ENCODE measurements around the gene WDFY4. TPM values are rescaled to one million over a fixed set of nuclear protein-coding genes. Genes with fewer than 3 reads are reported as not detected.

WDFY4 gene
- polyA plus RNA-seq, 10 donors, result 1.6 to 4.8 (median 2.6) TPM

GRCh38 chr10:48792687-48793096 lies 108.0 kb downstream of the WDFY4 start:
- DNase-seq, result peak; percentile 70 to 83 (median 80)

DNA sequence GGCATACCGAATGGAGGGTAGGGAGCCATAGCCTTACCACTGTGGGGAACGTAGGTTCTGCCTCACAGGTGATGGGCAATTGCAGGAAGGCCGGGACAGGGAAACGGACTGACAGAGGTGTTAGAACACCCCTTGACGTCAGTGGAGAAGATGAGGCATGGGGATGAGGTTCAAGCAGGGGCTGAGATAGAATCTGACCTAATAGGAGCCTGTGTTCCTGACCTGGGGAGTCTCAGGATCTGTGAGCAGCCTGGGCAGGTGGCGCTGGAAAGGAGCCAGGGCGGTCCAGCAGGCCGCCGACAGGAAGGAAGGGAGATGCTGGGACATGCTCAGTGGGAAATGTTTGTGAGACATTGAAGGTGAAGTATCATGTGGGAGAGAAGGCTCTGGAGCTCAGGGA lies 109.4 kb downstream of the WDFY4 start:
- DNase-seq, result no peak

DNA sequence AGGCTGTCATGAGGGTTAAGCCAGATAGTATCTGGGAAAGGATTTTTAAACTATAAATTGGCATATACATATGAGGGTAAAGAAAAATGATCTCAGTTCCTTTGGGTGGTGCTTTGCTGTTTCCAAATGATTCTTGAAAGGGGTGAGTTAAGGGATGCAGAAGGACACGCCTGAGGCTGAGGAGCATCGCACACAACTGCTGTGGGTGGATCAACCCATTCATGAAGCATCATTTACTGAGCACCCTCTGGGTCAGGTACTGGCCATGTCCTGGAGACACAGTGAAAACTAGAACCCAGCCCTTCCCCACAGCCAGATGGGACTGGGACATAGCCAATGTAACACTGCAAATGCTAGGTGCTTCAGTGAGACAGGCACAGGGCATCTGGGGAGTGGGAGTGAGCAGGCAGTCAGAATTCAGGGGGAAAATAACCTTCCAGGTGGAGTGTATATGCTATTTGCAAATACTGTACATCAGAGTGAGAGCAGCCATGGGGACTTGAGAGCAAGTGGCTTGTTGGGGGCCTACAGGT lies 112.1 kb downstream of the WDFY4 start:
- DNase-seq, result no peak

DNA sequence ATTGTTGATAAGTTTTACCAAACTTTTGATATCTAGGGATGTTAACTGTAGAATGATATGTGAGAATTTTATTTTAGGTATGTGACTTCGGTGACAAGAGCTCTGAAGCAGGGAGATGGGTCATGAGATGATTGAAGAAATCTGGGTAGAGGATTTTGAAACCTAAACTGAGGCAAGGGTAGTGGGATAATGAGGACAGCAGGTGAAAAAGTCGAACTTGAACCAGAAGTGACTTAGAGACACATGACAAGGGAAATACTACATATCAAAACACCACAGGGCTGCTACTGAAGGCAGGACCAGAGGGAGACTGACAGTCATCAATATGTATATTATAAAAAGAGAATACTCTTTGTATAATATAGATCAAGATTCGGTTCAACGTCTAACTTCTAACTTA lies 113.2 kb downstream of the WDFY4 start:
- DNase-seq, result no peak

GRCh38 chr10:48798481-48799254 lies 114.0 kb downstream of the WDFY4 start:
- no peak for DNase-seq

- no peak for DNase-seq
Observed at GRCh38 chr10:48799341-48800006, 114.8 kb downstream of the WDFY4 start.

DNA sequence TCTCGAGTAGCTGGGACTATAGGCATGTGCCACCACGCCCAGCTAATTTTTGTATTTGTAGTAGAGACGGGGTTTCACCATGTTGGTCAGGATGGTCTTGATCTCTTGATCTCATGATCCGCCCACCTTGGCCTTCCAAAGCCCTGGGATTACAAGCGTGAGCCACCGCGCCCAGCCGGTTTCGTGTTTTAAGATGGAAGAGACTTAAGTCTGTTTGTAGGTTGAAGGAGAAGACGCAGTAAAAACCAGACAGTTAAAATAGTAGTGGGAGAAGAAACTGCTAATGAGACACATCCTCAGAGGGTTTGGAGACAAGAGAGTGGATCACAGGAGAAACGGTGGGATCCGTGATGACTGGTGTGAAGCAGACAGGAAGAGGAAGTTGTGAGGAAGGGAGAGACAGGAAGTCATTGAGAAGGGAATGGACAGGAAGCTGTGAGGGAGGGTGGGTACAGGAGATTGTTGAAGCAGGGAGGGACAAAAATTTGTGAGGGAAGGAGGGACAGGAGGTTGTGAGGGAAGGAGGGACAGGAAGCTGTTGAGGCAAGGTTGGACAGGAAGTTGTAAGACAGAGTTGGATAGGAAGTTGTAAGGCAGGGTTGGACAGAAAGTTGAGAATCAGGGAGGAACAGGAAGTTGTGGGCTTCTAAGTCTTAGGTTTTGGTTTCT lies 115.5 kb downstream of the WDFY4 start:
- no peak for DNase-seq

- DNase-seq, result peak in 1 of 3 donors; percentile 54
Observed at GRCh38 chr10:48801001-48801421, 116.3 kb downstream of the WDFY4 start.

- no peak for DNase-seq
Observed at GRCh38 chr10:48802611-48803071, 118.0 kb downstream of the WDFY4 start.

DNA sequence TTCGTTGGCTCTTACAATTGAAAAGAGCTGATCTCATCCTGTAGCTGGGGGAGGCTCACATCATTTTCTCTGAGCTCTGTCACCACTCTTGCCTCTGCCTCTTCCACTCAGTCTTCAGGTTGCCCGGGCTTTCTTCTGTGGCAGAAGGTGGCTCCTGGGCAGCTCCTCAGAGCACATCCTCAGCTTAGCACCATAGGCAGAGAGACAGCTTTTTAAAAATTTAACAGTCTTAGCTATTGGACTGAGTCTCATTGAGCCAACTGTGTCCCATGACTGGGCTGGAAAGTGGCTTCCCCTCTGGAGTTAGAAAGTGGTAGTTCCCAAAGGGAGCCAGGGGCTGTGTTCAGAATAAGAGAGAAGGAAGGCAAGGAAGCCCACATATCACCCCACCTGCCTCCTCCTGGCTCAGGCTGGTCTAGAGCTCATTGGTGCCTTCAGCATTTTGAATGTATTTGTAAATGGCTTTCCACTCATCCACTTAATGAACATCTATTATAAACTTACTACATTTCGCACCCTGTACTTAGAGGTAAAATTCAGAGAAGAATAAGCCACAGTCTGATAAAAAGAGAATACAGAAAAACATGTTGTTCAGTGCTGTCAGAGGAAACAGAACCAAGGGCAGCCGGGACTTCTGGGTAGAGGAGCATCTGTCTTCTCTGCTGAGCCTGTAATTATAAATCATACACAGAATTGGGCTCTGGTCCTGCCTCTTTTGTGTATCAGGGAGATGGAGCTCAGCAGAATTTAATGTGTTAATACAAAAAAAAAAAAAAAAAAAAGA lies 119.3 kb downstream of the WDFY4 start:
- peak in 1 of 3 donors; percentile 42 for DNase-seq

GRCh38 chr10:48804740-48805182 lies 120.1 kb downstream of the WDFY4 start:
- peak in 1 of 3 donors; percentile 74 for DNase-seq

DNA sequence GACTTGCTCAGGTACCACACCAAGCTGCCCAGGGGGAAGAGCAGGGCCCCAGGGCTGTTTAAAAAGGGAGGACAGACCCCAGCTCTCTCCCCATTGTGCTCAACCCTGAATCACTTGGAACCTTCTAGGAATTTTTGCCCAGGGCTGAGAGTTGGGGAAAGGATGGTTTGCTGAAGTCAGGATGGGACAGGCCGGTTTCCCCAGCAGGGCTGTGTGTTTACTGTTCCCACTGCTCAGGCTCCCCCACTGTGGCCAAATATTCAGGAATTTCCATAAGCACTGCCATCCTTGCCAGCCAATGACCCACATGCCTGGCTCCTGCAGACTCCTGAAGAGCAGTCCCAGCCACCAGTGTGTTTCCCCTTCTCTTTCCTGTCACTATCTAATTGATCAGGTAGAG lies 120.7 kb downstream of the WDFY4 start:
- no peak for DNase-seq

DNA sequence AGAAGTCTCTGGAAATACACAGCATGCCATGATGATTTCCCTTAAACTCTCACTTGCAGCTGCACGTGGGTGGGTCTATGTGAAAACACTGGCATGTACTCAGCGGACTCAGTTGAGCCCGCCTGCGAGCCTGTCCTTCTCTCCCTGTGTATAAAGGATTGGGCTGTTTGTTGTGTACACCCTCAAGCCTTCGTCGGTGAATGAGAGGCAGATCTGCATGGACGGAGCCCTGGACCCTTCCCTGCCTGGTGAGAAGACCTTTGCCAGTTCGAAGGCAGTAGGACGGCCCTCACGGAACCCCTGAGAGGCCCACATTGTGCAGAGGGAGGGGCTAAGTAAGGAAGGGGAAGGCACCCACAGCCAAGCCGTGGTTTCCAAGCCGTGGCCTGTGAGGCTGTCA lies 121.2 kb downstream of the WDFY4 start:
- DNase-seq, result peak in 2 of 3 donors; percentile 75 to 88

GRCh38 chr10:48806342-48806741 lies 121.7 kb downstream of the WDFY4 start:
- DNase-seq, result peak in 1 of 3 donors; percentile 79

DNA sequence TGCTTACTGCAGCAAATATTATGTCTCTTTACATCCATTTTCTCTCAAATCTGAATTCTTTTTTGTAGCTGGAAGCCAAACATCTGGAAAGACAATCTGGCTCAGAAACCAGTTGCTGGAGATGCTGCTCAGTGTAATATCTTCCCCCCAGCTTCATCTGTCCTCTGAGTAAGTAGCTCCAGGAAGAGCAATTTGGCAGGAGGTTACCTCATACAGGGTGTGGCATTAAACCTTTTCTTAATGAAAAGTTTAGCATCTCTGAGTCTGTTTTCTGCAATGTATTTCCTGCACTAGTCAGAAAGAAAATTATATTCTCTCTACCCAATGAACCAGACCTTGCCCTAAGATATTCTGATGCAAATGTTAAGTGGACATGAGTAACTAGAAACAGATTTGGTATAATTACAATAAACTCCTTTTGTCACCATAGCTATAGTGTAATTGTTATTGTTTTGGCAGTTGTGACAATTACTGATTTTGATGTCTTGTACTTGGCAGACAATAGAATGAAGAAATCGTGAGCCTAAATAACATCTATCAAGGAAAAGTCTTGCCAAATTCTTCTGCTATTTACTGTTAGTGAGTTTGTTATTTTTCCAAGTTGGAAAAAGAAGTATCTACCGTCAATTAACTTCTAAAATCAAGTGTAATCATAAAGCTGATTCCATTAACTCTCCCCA lies 123.3 kb downstream of the WDFY4 start:
- DNase-seq, result peak; percentile 79 to 94 (median 90)

GRCh38 chr10:48809261-48809660 lies 124.6 kb downstream of the WDFY4 start:
- DNase-seq, result no peak

- no peak for DNase-seq
Observed at GRCh38 chr10:48811461-48811860, 126.8 kb downstream of the WDFY4 start.

GRCh38 chr10:48811917-48812316 lies 127.2 kb downstream of the WDFY4 start:
- DNase-seq, result peak in 1 of 3 donors; percentile 33

- DNase-seq, result peak in 2 of 3 donors; percentile 62 to 73
Observed at GRCh38 chr10:48813291-48813690, 128.6 kb downstream of the WDFY4 start.

DNA sequence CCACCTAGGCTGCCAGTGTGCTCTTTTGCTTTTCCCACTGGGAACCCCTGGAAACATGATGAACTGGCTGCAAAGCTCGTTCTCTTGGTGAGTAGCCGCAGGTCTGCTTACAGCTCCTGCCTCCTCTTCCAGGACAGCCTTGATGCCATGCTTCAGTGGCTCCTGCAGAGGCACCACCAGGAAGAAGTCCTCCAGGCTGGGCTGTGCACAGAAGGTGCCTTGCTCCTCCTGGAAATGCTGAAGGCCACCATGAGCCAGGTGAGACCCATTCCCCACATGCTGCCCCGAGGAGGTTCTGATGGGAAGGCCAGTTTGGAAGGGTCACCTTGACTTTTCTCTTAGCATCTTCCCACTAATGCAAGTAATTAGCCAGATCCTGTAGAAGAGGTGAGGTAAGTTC lies 129.2 kb downstream of the WDFY4 start:
- DNase-seq, result peak in 1 of 3 donors; percentile 27

DNA sequence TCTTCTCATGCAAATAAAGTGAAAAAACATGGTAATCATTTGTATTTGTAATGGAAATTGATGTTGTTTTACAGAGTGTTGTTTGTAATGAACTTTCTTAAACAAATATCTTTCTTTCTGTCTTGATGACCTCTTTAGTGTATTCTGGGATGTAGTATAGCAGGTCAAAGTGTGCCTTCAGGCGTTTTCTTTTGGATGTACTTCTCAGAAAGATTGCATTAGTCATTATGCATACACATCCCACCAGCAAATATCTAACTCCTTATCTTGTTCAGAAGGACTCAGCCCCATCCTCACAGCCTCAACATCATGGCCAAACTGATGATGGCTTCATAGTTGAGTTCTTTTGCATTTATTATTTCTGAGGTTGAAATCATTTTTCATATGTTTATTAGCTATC lies 130.3 kb downstream of the WDFY4 start:
- no peak for DNase-seq

Measured in muscle of back (tissue), 11 donors.